Stomach smooth muscle (tissue), 2 donors: Measurements from ENCODE around the gene PRODH.
"Not testable (repeated sequence)": the region's sequence is repeated elsewhere in the genome, so short reads cannot be mapped to it uniquely, and the experiment has no call there.

Experiments used
- H3K27ac ChIP-seq: one replicate; pipeline ENCODE4 v1.7.0; 2013; ENCODE audit warnings: mild to moderate bottlenecking, low read length, inconsistent platforms
- H3K27me3 ChIP-seq, 2 donors: one replicate each; pipeline ENCODE4 v1.7.0; 2013; ENCODE audit warnings: low read length in 2 of 2; ENCODE audit not compliant: insufficient read depth in 2 of 2, control insufficient read depth in 1 of 2
- H3K36me3 ChIP-seq, 2 donors: one replicate each; pipeline ENCODE4 v1.7.0; 2013; ENCODE audit warnings: low read length in 2 of 2; ENCODE audit not compliant: control insufficient read depth in 2 of 2, insufficient read depth in 2 of 2
- H3K4me1 ChIP-seq: one replicate; pipeline ENCODE4 v1.7.0; 2013; ENCODE audit warnings: low read length; ENCODE audit not compliant: control insufficient read depth, insufficient read depth
- H3K4me3 ChIP-seq, 2 donors: one replicate each; pipeline ENCODE4 v1.7.0; 2013; ENCODE audit warnings: low read length in 2 of 2
- H3K9ac ChIP-seq, 2 donors: one replicate each; pipeline ENCODE4 v1.7.0; 2013; ENCODE audit warnings: low read length in 2 of 2, mild to moderate bottlenecking in 1 of 2
- H3K9me3 ChIP-seq, 2 donors: one replicate each; pipeline ENCODE4 v1.7.0; 2013; ENCODE audit warnings: low read length in 2 of 2; ENCODE audit not compliant: control insufficient read depth in 2 of 2
- donor health status: healthy.
- donor health status: Pancreatic carcinoma.

The PRODH gene

GRCh38 chr22:18959266-18959665 lies 23.2 kb upstream of the PRODH start:
- not testable (repeated sequence) for H3K9me3 ChIP-seq, H3K9ac ChIP-seq, H3K27ac ChIP-seq, H3K27me3 ChIP-seq, H3K36me3 ChIP-seq, H3K4me3 ChIP-seq, H3K4me1 ChIP-seq

- not testable (repeated sequence) for H3K4me1 ChIP-seq, H3K27me3 ChIP-seq, H3K36me3 ChIP-seq, H3K9ac ChIP-seq, H3K4me3 ChIP-seq, H3K9me3 ChIP-seq, H3K27ac ChIP-seq
Measured at GRCh38 chr22:18958738-18959137, 22.6 kb upstream of the PRODH start.

GRCh38 chr22:18958321-18958705 lies 22.2 kb upstream of the PRODH start:
- not testable (repeated sequence) for H3K27ac ChIP-seq, H3K9me3 ChIP-seq, H3K9ac ChIP-seq, H3K36me3 ChIP-seq, H3K27me3 ChIP-seq, H3K4me1 ChIP-seq, H3K4me3 ChIP-seq

- H3K9ac ChIP-seq, H3K27me3 ChIP-seq, H3K27ac ChIP-seq, H3K36me3 ChIP-seq, H3K4me1 ChIP-seq, H3K4me3 ChIP-seq, H3K9me3 ChIP-seq: not testable (repeated sequence)
Measured at GRCh38 chr22:18957621-18958320, 21.7 kb upstream of the PRODH start.

- not testable (repeated sequence) for H3K36me3 ChIP-seq, H3K27ac ChIP-seq, H3K9me3 ChIP-seq, H3K4me1 ChIP-seq, H3K4me3 ChIP-seq, H3K9ac ChIP-seq, H3K27me3 ChIP-seq
Measured at GRCh38 chr22:18956956-18957355, 20.9 kb upstream of the PRODH start.

- not testable (repeated sequence) for H3K36me3 ChIP-seq, H3K4me3 ChIP-seq, H3K27me3 ChIP-seq, H3K4me1 ChIP-seq, H3K9ac ChIP-seq, H3K9me3 ChIP-seq, H3K27ac ChIP-seq
Measured at GRCh38 chr22:18956121-18956895, 20.2 kb upstream of the PRODH start.

GRCh38 chr22:18955696-18956095 lies 19.6 kb upstream of the PRODH start:
- Histone ChIP-seq H3K4me3 (no peak overlapping the region), H3K27ac (no peak overlapping the region), H3K27me3 (no peaks in the 10 kb centered on the region), H3K9me3 (no peaks in the 10 kb centered on the region), H3K36me3 (no peaks in the 10 kb centered on the region), H3K4me1 (no peaks in the 10 kb centered on the region), H3K9ac (no peak overlapping the region)

- no peak overlapping the region for H3K9ac ChIP-seq
- no peaks in the 10 kb centered on the region for H3K27me3 ChIP-seq
- H3K27ac ChIP-seq: no peak overlapping the region
- no peak overlapping the region for H3K4me3 ChIP-seq
- H3K36me3 ChIP-seq: no peaks in the 10 kb centered on the region
- no peaks in the 10 kb centered on the region for H3K4me1 ChIP-seq
- no peaks in the 10 kb centered on the region for H3K9me3 ChIP-seq
Measured at GRCh38 chr22:18954990-18955571, 19.0 kb upstream of the PRODH start.

- not testable (repeated sequence) for H3K4me3 ChIP-seq, H3K36me3 ChIP-seq, H3K27me3 ChIP-seq, H3K4me1 ChIP-seq, H3K9ac ChIP-seq, H3K27ac ChIP-seq, H3K9me3 ChIP-seq
Measured at GRCh38 chr22:18954303-18954989, 18.4 kb upstream of the PRODH start.

- H3K36me3 ChIP-seq, H3K9me3 ChIP-seq, H3K27ac ChIP-seq, H3K9ac ChIP-seq, H3K4me3 ChIP-seq, H3K27me3 ChIP-seq, H3K4me1 ChIP-seq: not testable (repeated sequence)
Measured at GRCh38 chr22:18953128-18953527, 17.0 kb upstream of the PRODH start.

- Histone ChIP-seq H3K9me3 (no peaks in the 10 kb centered on the region), H3K9ac (no peak overlapping the region), H3K4me3 (no peak overlapping the region), H3K27ac (no peak overlapping the region), H3K27me3 (peaks cover 2 to 7% of the 10 kb centered on the region in 2 donors), H3K36me3 (no peaks in the 10 kb centered on the region), H3K4me1 (no peaks in the 10 kb centered on the region)
Measured at GRCh38 chr22:18952022-18952421, 15.9 kb upstream of the PRODH start.
